PC-3 (cell line): Measurements from ENCODE around the gene TRIM27.
"Not testable (repeated sequence)": the region's sequence is repeated elsewhere in the genome, so short reads cannot be mapped to it uniquely, and the experiment has no call there.

ENCODE experiments used
- CTCF ChIP-seq: fragments of 300-600 bp; sonication (generic); conservative IDR thresholded peaks from 2 replicates; pipeline ENCODE4 v1.5.1; 2017; ENCODE audit warnings: antibody characterized with exemption, low read depth, mild to moderate bottlenecking, low read length
- EZH2 ChIP-seq: fragments of 300-600 bp; sonication (generic); IDR thresholded peaks from one replicate; pipeline ENCODE4 v1.6.1; 2017; ENCODE audit warnings: antibody characterized with exemption, mild to moderate bottlenecking, low read length; ENCODE audit not compliant: unreplicated experiment

GRCh38 chr6:28949656-28950195, 25.9 kb upstream of the TRIM27 start:
- not testable (repeated sequence) for TF ChIP-seq CTCF, EZH2
